HepG2 (cell line): ENCODE results near the gene IFT43. TPM values are rescaled to one million over a fixed set of nuclear protein-coding genes. Genes with fewer than 3 reads are reported as not detected.

ENCODE experiments used
- ATAC-seq: fragments of 200-7000 bp; cut with Tn5 transposase; 3 replicates; pipeline ENCODE4 v1.9.1; 2020; ENCODE audit warnings: mild to moderate bottlenecking, moderate library complexity
- BruUV-seq: library from RNA; stranded (reverse); fragments of 400-500 nt; replicated peaks from 2 replicates; lab custom pipeline; 2021; lab: Mats Ljungman, UMichigan
- CTCF ChIA-PET: fragments of 300-600 bp; formaldehyde crosslinking; extraction: SDS; loops from one replicate; lab custom pipeline; 2021; ENCODE audit warnings: low total read pairs, inconsistent platforms, low intra/inter-chr PET ratio; lab: Yijun Ruan, JAX
- POLR2A ChIA-PET: fragments of 350-600 bp; sonication (Branson Sonifier 250); formaldehyde crosslinking; loops from one replicate; lab custom pipeline; 2020; ENCODE audit warnings: antibody characterized with exemption, inconsistent platforms; lab: Yijun Ruan, JAX
- DNase-seq: peaks from one replicate; pipeline ENCODE4 v3.0.0-alpha.2; 2015; ENCODE audit warnings: low spot score
- FAIRE-seq: peaks from 3 replicates; lab custom pipeline; 2011; peaks lifted over from hg19 to GRCh38; lab: Jason Lieb, UNC
- H2AFZ ChIP-seq: one replicate; pipeline ENCODE4 v1.6.1; 2011; ENCODE audit warnings: low read length, inconsistent platforms
- H3K27ac ChIP-seq: fragments of 300-600 bp; 3 replicates; pipeline ENCODE4 v1.8.0; 2011; ENCODE audit warnings: mixed run types, mild to moderate bottlenecking, mixed read lengths, low read length, inconsistent platforms; ENCODE audit not compliant: insufficient read depth; ENCODE audit errors: extremely low read length
- H3K27me3 ChIP-seq, 2 experiments: fragments of 200-600 bp in 1 of 2; 2 replicates in 1 of 2; 3 replicates in 1 of 2; pipeline versions ENCODE4 v1.6.0 to v1.8.0; 2011; ENCODE audit warnings: low read length in 2 of 2, mild to moderate bottlenecking in 2 of 2, moderate library complexity in 2 of 2, inconsistent platforms in 1 of 2; ENCODE audit not compliant: insufficient read depth in 2 of 2, control insufficient read depth in 1 of 2
- H3K36me3 ChIP-seq, 2 experiments: fragments of 200-600 bp in 1 of 2; replicated peaks in 1 of 2; 2 replicates in 1 of 2; 3 replicates in 1 of 2; pipeline versions ENCODE4 v1.5.1 to v1.8.0; 2011; ENCODE audit warnings: low read length in 2 of 2, inconsistent platforms in 1 of 2; ENCODE audit not compliant: insufficient read depth in 2 of 2, control insufficient read depth in 1 of 2
- H3K4me1 ChIP-seq: 2 replicates; pipeline ENCODE4 v1.5.1; 2012; ENCODE audit warnings: low read length, inconsistent platforms; ENCODE audit not compliant: insufficient read depth
- H3K4me2 ChIP-seq: 2 replicates; pipeline ENCODE4 v1.6.0; 2011; ENCODE audit warnings: low read depth, low read length, inconsistent platforms
- H3K4me3 ChIP-seq, 3 experiments: fragments of 200-600 bp in 1 of 3; sonication (generic), shearing (Covaris generic) in 1 of 3; replicated peaks in 1 of 3; 2 replicates each; pipeline ENCODE4 v1.5.1; 2011 to 2016; ENCODE audit warnings: low read length in 3 of 3, inconsistent platforms in 2 of 3, low read depth in 2 of 3, mild to moderate bottlenecking in 2 of 3, control low read depth in 1 of 3, mixed read lengths in 1 of 3; ENCODE audit not compliant: insufficient read depth in 1 of 3
- H3K79me2 ChIP-seq: one replicate; pipeline ENCODE4 v1.6.1; 2011; ENCODE audit warnings: low read length, inconsistent platforms; ENCODE audit not compliant: insufficient read depth
- H3K9ac ChIP-seq: 2 replicates; pipeline ENCODE4 v1.6.0; 2011; ENCODE audit warnings: mild to moderate bottlenecking, low read depth, low read length, inconsistent platforms; ENCODE audit not compliant: insufficient read depth
- H3K9me3 ChIP-seq: 2 replicates; pipeline ENCODE4 v1.5.1; 2012; ENCODE audit warnings: mild to moderate bottlenecking, low read length
- H4K20me1 ChIP-seq: 2 replicates; pipeline ENCODE4 v1.6.0; 2011; ENCODE audit warnings: inconsistent platforms, mild to moderate bottlenecking, low read length, moderate library complexity; ENCODE audit not compliant: insufficient read depth
- GLI4 ChIP-seq: sonication (generic); formaldehyde crosslinking; IDR thresholded peaks from 2 replicates; pipeline ENCODE4 v1.5.1; 2020; ENCODE audit warnings: missing genetic modification reagents, mild to moderate bottlenecking, moderate library complexity, borderline replicate concordance
- NCOA5 ChIP-seq: sonication (generic); formaldehyde crosslinking; IDR thresholded peaks from 2 replicates; pipeline ENCODE4 v1.4.0; 2020; ENCODE audit warnings: missing genetic modification reagents
- SNRNP70 ChIP-seq: fragments of 200-400 bp; formaldehyde crosslinking; IDR thresholded peaks from 2 replicates; pipeline ENCODE4 v1.6.1; 2017; ENCODE audit warnings: mild to moderate bottlenecking, low read depth, low read length, moderate library complexity
- WGBS: methylation state at CpG from one replicate; pipeline ENCODE4 v1.1.6; 2017; ENCODE audit warnings: low lambda C conversion rate; 5-methylcytosine and 5-hydroxymethylcytosine counted together
- in situ Hi-C: cut with HindIII; loops from 2 replicates; pipeline ENCODE4 v1.10.0; 2017; ENCODE audit warnings: low pct_unique_long_range_greater_than_20kb; ENCODE audit not compliant: extremely low pct_ligation_motif_present
- intact Hi-C: fragments of 100-400 bp; cut with micrococcal nuclease; formaldehyde crosslinking; loops from one replicate; pipeline ENCODE4 v1.10.0; 2022; ENCODE audit not compliant: unreplicated experiment
- polyA plus RNA-seq, 8 experiments: library from polyadenylated mRNA; depleted of rRNA in 3 of 8; stranded (reverse) in 7 of 8; unstranded in 1 of 8; fragments of >200 nt; fragmentation: Illumina TruSeq in 4 of 8; extraction: Trizol in 4 of 8; gene quantifications; 2 replicates each; pipeline versions ENCODE4 v1.2.1 to v1.2.3, GENCODE V29; 2011 to 2016; ENCODE audit warnings: low read depth in 4 of 8, missing spikeins in 1 of 8, mixed read lengths in 1 of 8; ENCODE audit not compliant: insufficient read depth in 1 of 8
- total RNA-seq, 5 experiments: library from RNA; depleted of rRNA; stranded (reverse); fragments of >200 nt; fragmentation: Illumina TruSeq; extraction: Trizol; gene quantifications; 2 replicates each; pipeline ENCODE4 v1.2.3, GENCODE V29; 2016; ENCODE audit warnings: low read depth in 1 of 5
- TF ChIP-seq, protein P1 (sequence below): sonication (generic); formaldehyde crosslinking; IDR thresholded peaks from 2 replicates; pipeline ENCODE4 v1.9.0; 2022; ENCODE audit warnings: low read depth, missing genetic modification reagents

The IFT43 gene
- total and polyA plus RNA-seq, 2 of the 13 experiments (the other 11 are each of a cell fraction or from before 2014, with no cell fraction given), result 0.15 to 0.55 TPM

DNA sequence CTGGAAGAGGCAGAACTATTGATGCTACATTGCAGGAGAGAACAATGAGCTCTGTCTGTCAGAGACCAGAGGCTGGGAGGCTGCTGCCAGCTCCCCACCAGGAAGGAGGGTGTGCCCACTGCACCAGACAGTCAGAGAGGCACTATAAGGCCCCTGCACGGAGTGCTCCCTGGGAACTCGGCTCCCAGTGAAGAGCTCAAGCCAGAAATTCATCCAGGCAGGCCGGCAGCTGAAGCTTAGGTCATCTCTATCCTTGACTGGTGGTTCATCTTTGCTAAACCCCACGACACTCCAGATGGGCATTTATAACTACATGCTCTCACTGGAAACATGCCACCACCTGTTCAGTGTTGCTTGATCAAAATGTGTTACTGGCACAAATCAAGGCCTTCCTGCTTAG, 101.1 kb downstream of the IFT43 start (continued):
- TF ChIP-seq, protein P1, sequence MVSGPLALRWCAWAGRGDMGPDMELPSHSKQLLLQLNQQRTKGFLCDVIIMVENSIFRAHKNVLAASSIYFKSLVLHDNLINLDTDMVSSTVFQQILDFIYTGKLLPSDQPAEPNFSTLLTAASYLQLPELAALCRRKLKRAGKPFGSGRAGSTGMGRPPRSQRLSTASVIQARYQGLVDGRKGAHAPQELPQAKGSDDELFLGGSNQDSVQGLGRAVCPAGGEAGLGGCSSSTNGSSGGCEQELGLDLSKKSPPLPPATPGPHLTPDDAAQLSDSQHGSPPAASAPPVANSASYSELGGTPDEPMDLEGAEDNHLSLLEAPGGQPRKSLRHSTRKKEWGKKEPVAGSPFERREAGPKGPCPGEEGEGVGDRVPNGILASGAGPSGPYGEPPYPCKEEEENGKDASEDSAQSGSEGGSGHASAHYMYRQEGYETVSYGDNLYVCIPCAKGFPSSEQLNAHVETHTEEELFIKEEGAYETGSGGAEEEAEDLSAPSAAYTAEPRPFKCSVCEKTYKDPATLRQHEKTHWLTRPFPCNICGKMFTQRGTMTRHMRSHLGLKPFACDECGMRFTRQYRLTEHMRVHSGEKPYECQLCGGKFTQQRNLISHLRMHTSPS (CRISPR knock-in tag), result no peak
- TF ChIP-seq SNRNP70, result no peak

DNA sequence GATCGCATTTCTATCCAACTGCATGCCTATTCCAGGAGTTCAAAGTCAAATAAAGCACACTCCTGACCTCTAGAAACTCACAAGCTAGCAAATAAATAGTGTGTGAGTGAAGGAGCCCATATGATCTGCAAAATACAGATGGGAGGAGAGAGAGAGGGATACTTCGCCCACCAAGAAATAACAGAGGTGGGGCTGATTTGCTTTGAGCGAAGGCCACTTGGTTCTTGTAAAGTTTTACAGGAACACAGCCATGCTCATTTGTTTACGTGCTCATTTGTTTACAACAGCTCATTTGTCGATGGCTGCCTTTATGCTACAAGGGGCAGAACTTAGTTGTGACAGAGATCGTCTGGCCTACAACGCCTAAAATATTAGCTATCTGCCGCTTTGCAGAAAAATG, 102.8 kb downstream of the IFT43 start:
- H3K4me3 ChIP-seq, result no peak overlapping the region
- peaks cover 4% of the 10 kb centered on the region; the same call in 1 of the 2 replicates for H3K4me1 ChIP-seq
- in situ Hi-C loops (no loop called here), intact Hi-C loops (no loop called here)
- POLR2A ChIA-PET, result no interaction called here
- no peak overlapping the region for H3K4me2 ChIP-seq
- no peak for FAIRE-seq
- 19% methylated on average over 8 of the region's 8 CpGs for WGBS
- no TSS peak for BruUV-seq
- H3K79me2 ChIP-seq, result no peaks in the 10 kb centered on the region
- no peak for ATAC-seq
- no peak overlapping the region for H3K9ac ChIP-seq
- H3K36me3 ChIP-seq, result no peaks in the 10 kb centered on the region
- no peak overlapping the region for H3K27ac ChIP-seq
- H3K27me3 ChIP-seq, result peaks cover 2 to 46% of the 10 kb centered on the region in 2 experiments; a peak in 4 of 5 replicates
- CTCF ChIA-PET, result no interaction called here
- no peak for DNase-seq
- no peaks in the 10 kb centered on the region for H3K9me3 ChIP-seq
- no peak for TF ChIP-seq NCOA5
- no peak for TF ChIP-seq GLI4 (CRISPR knock-in tag)
- no peaks in the 10 kb centered on the region for H4K20me1 ChIP-seq
- no peak overlapping the region for H2AFZ ChIP-seq
